Measurements from ENCODE around the gene LIPF.

Gene LIPF

DNA sequence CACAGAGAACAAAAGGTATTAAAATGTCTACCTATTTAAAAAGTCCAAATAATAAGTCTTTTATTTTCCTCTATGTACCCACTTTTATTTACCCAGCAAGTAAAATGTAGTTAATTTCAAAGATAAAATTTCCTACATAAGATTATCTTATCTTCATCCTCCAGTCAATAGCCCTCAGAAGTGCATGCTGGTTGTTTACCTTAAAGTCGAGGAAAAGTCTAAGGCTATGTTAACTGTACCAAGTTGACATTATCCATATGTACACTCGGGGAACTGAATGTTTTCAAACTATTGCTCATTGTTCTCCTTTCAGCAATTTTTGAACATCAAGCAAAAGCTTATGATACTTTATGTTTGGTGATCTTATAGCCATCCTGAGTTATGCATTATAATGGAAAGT lies 24.1 kb upstream of the LIPF start:
- no peak for TF ChIP-seq CTCF (IDR thresholded peaks at IDR 0.05; ENCODE audit: low read depth, low read length)
- no peak for DNase-seq (ENCODE audit: extremely low read depth, low read depth)

DNA sequence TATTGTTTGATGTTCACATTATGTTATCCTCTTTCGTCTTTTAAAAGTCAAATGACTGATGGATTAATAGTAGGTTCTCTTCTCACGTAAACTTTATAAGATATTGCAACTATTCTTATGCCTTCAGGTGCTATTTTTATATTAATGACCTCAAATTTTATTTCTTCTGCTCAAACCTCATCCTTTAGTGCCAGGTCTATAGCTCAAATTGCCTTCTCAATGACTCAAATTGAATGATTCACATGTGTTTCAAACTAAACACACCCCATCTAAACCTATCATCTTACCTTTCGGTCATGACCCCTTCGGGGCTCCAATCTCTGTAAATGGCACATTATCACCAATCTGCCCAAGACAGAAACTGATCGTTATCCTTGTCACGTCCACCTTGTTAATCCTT lies 22.0 kb upstream of the LIPF start:
- no peak for TF ChIP-seq CTCF (IDR thresholded peaks at IDR 0.05; ENCODE audit: low read depth, low read length)
- DNase-seq (ENCODE audit: extremely low read depth, low read depth) = no peak

GRCh38 chr10:88642963-88643362 lies 21.3 kb upstream of the LIPF start:
- no peak for DNase-seq (ENCODE audit: extremely low read depth, low read depth)
- TF ChIP-seq CTCF (IDR thresholded peaks at IDR 0.05; ENCODE audit: low read depth, low read length) = no peak

DNA sequence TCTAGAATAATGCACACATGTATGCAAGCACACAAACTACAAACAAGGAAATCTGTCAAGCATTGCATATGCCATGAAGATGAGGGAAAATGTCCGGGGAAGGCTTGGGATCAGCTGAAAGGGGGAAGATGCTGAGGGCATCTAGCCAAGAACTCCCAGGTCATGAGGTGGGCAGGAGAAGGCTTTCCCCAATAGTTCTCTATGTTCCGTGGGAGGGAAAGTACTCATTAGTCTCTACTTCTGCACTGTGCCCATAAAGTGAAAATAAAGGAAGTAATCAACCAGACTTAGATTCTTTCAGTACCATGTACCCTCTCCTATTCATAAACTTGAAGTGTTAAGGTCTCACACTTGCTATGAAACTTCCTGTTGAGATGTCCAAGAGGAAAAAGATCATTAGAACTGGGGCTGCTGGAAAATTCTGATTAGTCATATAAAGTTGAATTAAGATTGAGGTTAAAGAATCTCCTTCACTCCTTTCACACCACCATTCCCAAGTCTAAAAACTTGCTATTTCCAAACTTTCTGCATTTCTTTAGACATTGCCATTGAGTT lies 17.1 kb upstream of the LIPF start:
- DNase-seq (ENCODE audit: extremely low read depth, low read depth) = no peak
- no peak for TF ChIP-seq CTCF (IDR thresholded peaks at IDR 0.05; ENCODE audit: low read depth, low read length)

DNA sequence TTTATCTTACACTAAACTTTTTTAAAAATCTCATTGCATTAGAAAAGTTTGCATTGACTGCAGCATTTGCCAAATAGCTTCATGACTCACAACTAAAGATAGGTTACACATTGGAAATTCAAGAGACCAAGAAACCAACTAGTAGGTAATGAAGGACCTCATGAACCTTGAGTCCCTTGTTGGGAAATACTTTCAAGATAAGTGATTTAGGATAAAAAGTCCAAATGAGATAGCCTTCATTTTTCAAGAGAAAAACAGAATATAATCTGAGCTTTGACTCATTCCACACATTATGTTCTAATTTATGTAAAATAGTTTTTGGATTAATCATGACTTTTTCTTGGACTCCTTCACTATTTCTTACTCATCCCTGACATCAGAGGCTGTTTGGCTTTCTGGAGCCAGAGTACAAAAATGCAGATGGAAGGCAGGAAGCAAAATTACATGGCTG lies 13.1 kb upstream of the LIPF start:
- no peak for TF ChIP-seq CTCF (IDR thresholded peaks at IDR 0.05; ENCODE audit: low read depth, low read length)
- DNase-seq (ENCODE audit: extremely low read depth, low read depth) = peak; percentile 58

DNA sequence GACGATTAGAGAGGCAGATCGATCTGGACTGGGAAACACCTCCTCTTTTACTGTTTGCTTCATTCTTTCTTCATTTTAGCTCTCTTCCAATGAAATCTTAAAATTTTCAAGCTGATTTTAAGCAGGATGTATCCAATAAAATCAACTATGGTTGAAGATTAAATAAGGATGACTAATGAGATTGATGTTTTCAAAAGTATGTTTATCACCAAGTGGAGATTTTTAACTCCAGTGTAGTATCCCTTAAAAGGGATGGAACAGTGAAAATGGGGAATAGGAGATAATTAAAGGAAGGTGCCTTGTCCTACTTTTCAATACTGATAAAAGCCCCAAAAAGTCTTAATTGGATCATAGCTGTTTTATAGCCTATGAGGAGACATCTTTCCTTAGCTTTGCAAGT lies 11.6 kb upstream of the LIPF start:
- DNase-seq (ENCODE audit: extremely low read depth, low read depth) = no peak
- TF ChIP-seq CTCF (IDR thresholded peaks at IDR 0.05; ENCODE audit: low read depth, low read length) = no peak

DNA sequence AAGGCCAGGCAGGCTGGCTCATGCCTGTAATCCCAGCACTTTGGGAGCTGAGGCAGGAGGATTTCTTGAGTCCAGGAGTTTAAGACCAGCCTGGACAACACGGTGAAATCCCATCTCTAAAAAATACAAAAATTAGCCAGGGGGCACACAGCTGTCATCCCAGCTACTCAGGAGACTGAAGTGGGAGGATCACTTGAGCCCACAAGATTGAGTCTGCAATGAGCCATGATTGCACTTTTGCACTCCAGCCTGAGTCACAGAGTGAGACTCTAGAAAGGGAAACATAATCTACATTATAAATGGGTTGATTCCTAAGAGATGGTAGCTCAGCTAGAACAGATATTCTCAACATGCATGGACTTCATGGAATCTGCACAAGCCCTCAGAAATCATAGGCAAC lies 6.3 kb upstream of the LIPF start:
- no peak for DNase-seq (ENCODE audit: extremely low read depth, low read depth)
- no peak for TF ChIP-seq CTCF (IDR thresholded peaks at IDR 0.05; ENCODE audit: low read depth, low read length)

Data from AG09319 (cell line).